A673 (cell line): ENCODE data around the gene NPNT. TPM values are rescaled to one million over a fixed set of nuclear protein-coding genes. Genes with fewer than 3 reads are reported as not detected.

Experiments
- BruUV-seq: library from RNA; stranded (reverse); fragments of 400-500 nt; replicated peaks from 2 replicates; lab custom pipeline; 2021; lab: Mats Ljungman, UMichigan
- CTCF ChIA-PET: fragments of 300-600 bp; sonication (Branson Sonifier 250); formaldehyde crosslinking; loops from one replicate; lab custom pipeline; 2022; ENCODE audit warnings: antibody characterized with exemption; lab: Charles Lee
- POLR2A ChIA-PET: fragments of 300-600 bp; sonication (Branson Sonifier 250); formaldehyde crosslinking; loops from one replicate; lab custom pipeline; 2022; ENCODE audit warnings: antibody characterized with exemption; ENCODE audit not compliant: low non-redundant PET; lab: Charles Lee
- DNase-seq: peaks from one replicate; pipeline ENCODE4 v3.0.0-alpha.2; 2015; ENCODE audit warnings: low spot score
- H3K27ac ChIP-seq: fragments of 200-600 bp; sonication (generic); 2 replicates; pipeline ENCODE4 v1.5.1; 2016; ENCODE audit warnings: mixed run types, low read depth, mild to moderate bottlenecking, mixed read lengths, antibody characterized with exemption, low read length; ENCODE audit not compliant: poor library complexity, severe bottlenecking
- H3K27me3 ChIP-seq: fragments of 200-600 bp; sonication (generic); replicated peaks from 2 replicates; pipeline ENCODE4 v1.6.1; 2017; ENCODE audit warnings: mixed run types, low read depth, mild to moderate bottlenecking, mixed read lengths, antibody characterized with exemption, low read length; ENCODE audit not compliant: insufficient read depth, poor library complexity
- H3K36me3 ChIP-seq: fragments of 200-600 bp; sonication (generic); 2 replicates; pipeline ENCODE4 v1.6.1; 2016; ENCODE audit warnings: mixed run types, mild to moderate bottlenecking, mixed read lengths, antibody characterized with exemption, low read length; ENCODE audit not compliant: insufficient read depth, poor library complexity, severe bottlenecking
- H3K4me1 ChIP-seq: fragments of 200-600 bp; sonication (generic); 2 replicates; pipeline ENCODE4 v1.6.1; 2017; ENCODE audit warnings: mixed run types, mild to moderate bottlenecking, mixed read lengths, antibody characterized with exemption, low read length; ENCODE audit not compliant: insufficient read depth, poor library complexity, severe bottlenecking
- H3K4me3 ChIP-seq: fragments of 200-600 bp; sonication (generic); 2 replicates; pipeline ENCODE4 v1.5.1; 2016; ENCODE audit warnings: low read depth, mixed run types, mild to moderate bottlenecking, mixed read lengths, low read length; ENCODE audit not compliant: poor library complexity, severe bottlenecking
- H3K9me3 ChIP-seq: fragments of 200-600 bp; sonication (generic); 2 replicates; pipeline ENCODE4 v1.6.1; 2016; ENCODE audit warnings: mixed run types, low read depth, mild to moderate bottlenecking, mixed read lengths, antibody characterized with exemption, low read length; ENCODE audit not compliant: poor library complexity, severe bottlenecking
- CTCF ChIP-seq: fragments of 300-800, 200-600 bp; sonication (generic); conservative IDR thresholded peaks from 2 replicates; pipeline ENCODE4 v1.5.1; 2017; ENCODE audit warnings: low read depth, mild to moderate bottlenecking, antibody characterized with exemption, low read length, moderate library complexity, mixed read lengths
- EZH2 ChIP-seq: fragments of 200-600 bp; sonication (generic); IDR thresholded peaks from 2 replicates; pipeline ENCODE4 v1.6.1; 2017; ENCODE audit warnings: borderline replicate concordance, low read depth, mild to moderate bottlenecking, mixed read lengths, antibody characterized with exemption, low read length; ENCODE audit not compliant: poor library complexity, severe bottlenecking
- intact Hi-C: fragments of 100-400 bp; cut with micrococcal nuclease; formaldehyde crosslinking; loops from one replicate; pipeline ENCODE4 v1.10.0; 2022; ENCODE audit not compliant: unreplicated experiment
- total RNA-seq: library from RNA; stranded (reverse); gene quantifications from 2 replicates; pipeline ENCODE4 v1.2.3, GENCODE V29; 2021

NPNT gene
- total RNA-seq, 1 experiment from 2014 or later = 0.45 TPM

GRCh38 chr4:106017975-106018374, 122.7 kb downstream of the NPNT start:
- CTCF ChIA-PET = no interaction called here
- no peaks in the 10 kb centered on the region for H3K27me3 ChIP-seq
- no TSS peak for BruUV-seq
- H3K27ac ChIP-seq = no peak overlapping the region
- TF ChIP-seq EZH2 = no peak
- TF ChIP-seq CTCF = no peak
- no peaks in the 10 kb centered on the region for H3K4me1 ChIP-seq
- POLR2A ChIA-PET = no interaction called here
- no peak overlapping the region for H3K4me3 ChIP-seq
- intact Hi-C loops = no loop called here
- peaks cover 4% of the 10 kb centered on the region for H3K9me3 ChIP-seq
- H3K36me3 ChIP-seq = no peaks in the 10 kb centered on the region
- no peak for DNase-seq

DNA sequence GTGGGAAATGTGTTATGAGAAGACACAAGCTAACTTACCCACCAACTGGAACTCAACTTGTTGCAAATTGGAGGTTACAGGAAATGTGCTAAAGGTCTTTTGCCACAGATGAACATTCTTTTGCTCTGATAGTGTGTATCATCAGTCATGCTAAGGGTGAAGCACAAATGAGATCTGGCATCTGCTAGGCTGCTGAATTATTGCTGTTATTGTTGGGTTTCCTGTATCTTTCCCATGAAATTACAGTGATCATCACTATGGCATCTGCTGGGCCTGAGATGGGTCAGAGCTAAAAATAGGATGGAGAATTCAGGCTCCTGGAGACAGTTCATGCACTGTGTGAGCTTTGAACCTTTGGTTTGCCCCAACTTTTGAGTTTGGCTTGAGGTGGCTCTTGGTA, 124.5 kb downstream of the NPNT start:
- no peak for TF ChIP-seq CTCF
- no peak for TF ChIP-seq EZH2
- Histone ChIP-seq H3K27me3 (no peaks in the 10 kb centered on the region), H3K36me3 (no peaks in the 10 kb centered on the region), H3K4me1 (no peaks in the 10 kb centered on the region), H3K27ac (no peak overlapping the region), H3K4me3 (no peak overlapping the region), H3K9me3 (no peaks in the 10 kb centered on the region)
- DNase-seq = no peak
- CTCF ChIA-PET = no interaction called here
- intact Hi-C loops = no loop called here
- no TSS peak for BruUV-seq
- POLR2A ChIA-PET = no interaction called here

Other genes with a start within 250 kb of the NPNT start
- gene INTS12, start 186.8 kb upstream of the NPNT start, total RNA-seq = 28.3 and 30.2 TPM in 2 replicates
- 25.0 and 29.0 TPM in 2 replicates for gene GSTCD, start 186.7 kb upstream of the NPNT start, total RNA-seq